GM12874 (cell line): Measurements from ENCODE around the gene VRK1.

Experiments
- TF ChIP-seq, protein P1 (sequence below): IDR thresholded peaks from 2 replicates; pipeline ENCODE4 v1.5.1; 2011; ENCODE audit warnings: low read depth, mild to moderate bottlenecking, control low read depth, low read length, moderate library complexity; ENCODE audit not compliant: insufficient read depth

The VRK1 gene

DNA sequence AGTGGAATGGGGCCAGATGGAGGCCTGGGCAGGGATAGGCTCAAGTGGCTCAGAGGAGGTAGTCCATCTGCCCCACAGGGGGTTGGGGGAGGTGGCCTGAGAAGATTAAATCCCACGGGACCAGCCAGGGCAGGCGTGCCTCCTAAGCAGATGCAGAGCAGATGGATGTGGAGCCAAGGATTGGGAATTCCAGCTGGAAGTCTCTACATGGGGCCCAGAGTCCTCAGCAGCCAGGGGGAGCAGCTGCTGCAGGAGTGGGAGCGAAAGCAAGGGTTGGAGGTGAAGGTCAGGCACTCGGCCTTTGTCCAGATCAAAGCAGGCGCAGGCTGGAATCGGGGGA is 42.4 kb upstream of the VRK1 start:
- TF ChIP-seq, protein P1, sequence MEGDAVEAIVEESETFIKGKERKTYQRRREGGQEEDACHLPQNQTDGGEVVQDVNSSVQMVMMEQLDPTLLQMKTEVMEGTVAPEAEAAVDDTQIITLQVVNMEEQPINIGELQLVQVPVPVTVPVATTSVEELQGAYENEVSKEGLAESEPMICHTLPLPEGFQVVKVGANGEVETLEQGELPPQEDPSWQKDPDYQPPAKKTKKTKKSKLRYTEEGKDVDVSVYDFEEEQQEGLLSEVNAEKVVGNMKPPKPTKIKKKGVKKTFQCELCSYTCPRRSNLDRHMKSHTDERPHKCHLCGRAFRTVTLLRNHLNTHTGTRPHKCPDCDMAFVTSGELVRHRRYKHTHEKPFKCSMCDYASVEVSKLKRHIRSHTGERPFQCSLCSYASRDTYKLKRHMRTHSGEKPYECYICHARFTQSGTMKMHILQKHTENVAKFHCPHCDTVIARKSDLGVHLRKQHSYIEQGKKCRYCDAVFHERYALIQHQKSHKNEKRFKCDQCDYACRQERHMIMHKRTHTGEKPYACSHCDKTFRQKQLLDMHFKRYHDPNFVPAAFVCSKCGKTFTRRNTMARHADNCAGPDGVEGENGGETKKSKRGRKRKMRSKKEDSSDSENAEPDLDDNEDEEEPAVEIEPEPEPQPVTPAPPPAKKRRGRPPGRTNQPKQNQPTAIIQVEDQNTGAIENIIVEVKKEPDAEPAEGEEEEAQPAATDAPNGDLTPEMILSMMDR, result no peak

DNA sequence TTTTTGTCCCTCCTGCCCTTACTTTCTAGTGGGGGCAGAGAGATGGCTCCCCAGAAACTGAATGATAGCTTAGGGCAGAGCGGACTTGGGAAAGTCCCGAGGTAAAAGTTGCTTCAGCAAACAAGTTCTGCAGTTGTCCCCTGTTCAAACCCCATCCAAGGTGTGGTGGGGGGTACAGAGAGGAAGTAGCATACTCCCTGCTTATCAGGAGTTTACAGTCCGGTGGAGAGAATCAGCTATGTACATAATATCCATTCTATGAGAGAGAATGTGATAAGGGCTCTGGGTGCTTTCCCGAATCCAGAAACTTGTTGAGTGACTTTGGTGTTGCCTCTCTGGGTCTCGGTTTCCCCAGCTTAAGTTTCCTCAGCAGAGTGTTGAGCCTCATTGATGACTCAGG is 40.4 kb upstream of the VRK1 start:
- TF ChIP-seq, protein P1, result no peak

DNA sequence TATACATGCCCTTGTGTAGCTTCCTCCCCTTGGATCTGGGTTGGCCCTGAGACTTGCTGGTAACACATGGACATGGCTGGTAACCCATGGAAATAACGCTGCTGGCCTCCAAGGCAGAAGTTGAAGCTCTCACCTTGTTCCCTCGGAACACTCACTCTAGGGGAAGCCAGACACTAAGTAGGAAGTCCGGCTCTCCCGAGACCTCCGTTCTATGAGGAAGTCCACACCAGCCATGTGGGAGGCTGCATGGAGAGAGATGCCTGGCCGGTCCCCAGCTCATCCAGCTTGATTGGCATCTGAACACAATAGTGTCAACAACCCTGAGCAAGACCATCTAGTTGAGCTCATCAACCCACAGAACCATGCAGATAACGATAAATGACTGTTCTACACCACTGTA is 39.7 kb upstream of the VRK1 start:
- TF ChIP-seq, protein P1, result no peak

DNA sequence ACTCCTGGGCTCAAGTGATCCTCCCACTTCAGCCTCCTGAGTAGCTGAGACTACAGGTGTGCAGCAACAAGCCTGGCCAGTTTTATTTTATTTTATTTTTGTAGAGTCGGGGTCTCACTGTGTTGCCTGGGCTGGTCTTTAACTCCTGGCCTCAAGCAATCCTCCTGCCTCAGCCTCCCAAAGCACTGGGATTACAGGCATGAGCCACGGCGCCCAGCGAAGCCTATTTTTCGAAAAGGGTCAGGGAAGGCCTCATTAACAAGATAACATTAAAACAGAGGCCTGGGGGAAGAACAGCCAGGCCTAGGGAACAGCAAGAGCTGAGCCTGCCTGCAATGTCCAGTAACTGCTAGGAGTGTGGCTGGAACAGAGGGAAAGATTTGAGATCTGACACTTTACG is 36.1 kb upstream of the VRK1 start:
- TF ChIP-seq, protein P1, result no peak

DNA sequence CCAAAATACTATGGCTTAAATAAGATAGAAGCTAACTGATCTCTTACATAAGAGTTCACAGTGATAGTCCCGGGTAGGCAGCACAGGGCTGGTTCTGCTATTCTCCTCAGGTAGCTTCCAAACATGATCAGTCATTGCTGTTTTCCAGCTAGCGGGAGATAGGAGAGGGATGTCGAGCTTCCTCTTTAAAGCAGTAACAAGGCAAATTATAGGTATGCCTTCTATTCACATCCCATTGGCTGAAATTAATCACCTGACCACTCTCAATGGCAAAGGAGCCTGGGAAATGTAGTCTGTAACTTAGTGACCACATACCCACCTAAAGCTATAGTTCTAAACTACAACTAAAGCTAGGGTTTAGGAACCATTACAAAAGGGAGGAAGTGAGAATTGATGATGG is 34.5 kb upstream of the VRK1 start:
- TF ChIP-seq, protein P1, result no peak

DNA sequence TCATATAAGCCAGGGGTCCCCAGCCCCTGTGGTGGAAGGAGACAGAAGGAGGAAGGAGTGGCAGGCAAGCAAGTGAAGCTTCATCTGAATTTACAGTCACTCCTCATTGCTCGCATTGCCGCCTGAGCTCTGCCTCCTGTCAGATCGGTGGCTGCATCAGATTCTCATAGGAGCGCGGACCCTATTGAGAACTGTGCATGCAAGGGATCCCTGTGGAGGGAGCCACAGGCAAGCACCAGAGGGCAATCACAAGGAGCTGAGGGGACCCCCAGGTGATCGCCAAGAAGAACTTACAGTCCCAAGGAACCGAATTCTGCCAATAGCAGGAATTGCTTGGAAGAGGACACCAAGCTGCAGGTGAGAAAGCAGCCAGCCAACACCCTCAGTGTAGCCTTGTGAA is 33.2 kb upstream of the VRK1 start:
- TF ChIP-seq, protein P1, result no peak

DNA sequence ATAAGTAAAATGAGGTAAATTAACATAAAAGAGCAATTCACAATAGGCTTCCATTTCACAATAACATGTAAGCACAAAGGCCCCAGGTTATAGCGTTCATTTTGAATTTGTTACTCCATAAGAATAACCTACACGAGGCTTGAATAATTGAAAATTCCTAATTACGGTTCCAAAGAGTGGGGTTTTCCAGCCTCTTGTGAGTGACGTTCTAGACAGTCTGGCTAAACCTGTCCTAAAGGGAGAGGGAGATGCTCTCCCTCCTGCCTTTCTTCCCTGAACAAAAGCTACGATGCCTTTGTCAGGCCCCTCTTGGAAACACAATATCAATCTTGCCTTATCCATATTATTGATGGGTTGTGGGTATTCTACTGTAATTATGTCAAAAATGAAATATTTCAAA is 24.3 kb upstream of the VRK1 start:
- TF ChIP-seq, protein P1, result no peak

DNA sequence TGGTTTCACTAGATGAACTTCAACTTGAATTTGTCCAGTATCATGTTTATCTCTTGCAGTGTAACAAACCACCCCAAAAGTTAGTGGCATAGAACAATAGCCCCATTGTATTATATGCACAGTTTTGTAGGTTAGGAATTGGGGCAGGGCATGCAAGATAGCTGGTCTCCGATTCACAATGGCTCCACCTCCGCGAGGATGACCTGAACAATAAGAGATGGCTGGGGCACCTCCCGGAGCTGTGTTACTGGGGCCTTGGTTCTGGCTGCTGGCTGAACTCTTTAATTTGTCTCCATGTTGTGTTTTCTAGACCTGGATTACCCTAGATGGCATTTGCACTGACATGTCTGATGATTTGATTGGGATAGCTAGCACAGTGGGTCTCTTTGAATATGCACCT is 20.4 kb upstream of the VRK1 start:
- TF ChIP-seq, protein P1, result no peak
